NCI-H1105 (cell line): ENCODE data around the gene UBN2.
"Not testable (repeated sequence)": the region's sequence is repeated elsewhere in the genome, so short reads cannot be mapped to it uniquely, and the experiment has no call there.

Source experiments
- DNase-seq: peaks from one replicate; lab custom pipeline; 2025; lab: John Stamatoyannopoulos, UW

Gene UBN2

DNA sequence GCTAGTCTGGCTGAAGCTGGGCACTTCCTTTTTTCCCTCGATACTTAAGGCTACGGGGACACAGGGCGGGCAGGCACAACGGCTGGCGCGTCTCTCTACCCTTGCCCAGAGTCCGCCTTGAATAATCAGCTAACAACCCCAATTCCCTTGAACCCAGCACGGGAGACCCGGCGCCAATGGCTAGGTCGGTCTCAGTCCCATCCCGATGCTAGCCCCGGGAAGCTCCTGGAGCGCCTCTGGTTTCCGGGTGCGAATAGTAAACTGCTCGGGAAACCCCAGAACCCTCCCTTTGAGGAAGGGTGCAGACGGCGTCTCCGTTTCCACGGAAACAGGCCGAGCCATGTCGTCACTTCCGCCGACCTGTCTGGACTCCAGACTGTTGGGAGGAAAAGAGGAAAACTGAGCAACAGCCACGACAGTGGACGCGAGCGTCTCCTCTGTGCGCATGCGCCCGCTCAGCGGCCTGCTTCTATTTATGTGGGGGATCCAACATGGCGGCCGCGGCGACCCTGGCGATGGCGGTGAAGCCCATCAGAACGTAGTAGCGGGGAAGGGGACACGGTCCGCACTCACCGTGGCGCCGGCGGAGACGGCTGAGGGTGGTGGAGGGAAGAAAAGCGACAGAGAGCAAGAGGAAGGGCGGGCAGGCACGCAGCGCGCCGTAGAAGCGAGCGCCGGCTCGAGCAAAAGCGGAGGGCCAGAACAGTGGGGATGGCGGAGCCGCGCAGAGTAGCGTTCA lies at the start of gene UBN2:
TSS of gene UBN2 (plus strand) at position 464 of the 739 bp plus-strand sequence. CDS start at position 712, 248 bp downstream.
- peak; percentile 96 for DNase-seq

DNA sequence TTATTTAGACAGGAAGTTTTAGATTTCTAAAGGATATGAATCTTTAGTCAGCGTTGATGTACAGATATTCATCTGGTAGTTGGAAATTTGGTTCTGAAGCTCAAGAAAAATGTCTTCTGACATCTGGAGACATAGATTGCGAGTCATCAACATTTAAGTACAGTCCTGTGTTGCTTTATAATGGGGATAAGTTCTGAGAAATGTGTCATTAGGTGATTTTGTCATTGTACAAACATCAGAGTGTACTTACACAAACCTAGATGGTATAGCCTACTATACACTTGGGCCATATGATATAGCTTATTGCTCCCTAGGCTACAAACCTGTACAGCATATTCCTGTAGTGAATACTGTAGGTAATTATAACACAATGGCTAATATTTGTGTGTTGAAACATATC lies 49.6 kb upstream of the UBN2 start:
- DNase-seq, result no peak

DNA sequence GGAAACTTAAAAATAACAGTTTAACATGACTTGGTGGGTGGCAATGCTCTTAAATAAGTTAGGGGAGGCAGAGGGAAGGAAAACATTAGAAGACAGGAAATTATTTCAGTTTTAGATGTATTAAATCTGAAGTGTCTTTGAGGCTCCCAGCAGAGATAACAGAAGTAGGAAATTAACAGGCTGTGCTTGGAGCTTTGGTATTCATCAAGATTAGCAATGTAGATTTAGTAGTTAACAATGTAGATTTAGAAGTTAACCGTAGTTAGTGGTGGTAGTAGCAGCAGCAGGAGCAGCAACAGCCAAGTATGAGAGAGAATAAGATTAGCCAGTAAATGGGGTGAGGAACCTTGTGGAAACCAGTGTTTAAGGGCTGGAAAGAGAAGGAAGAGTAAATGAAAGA lies 48.7 kb upstream of the UBN2 start:
- no peak for DNase-seq

DNA sequence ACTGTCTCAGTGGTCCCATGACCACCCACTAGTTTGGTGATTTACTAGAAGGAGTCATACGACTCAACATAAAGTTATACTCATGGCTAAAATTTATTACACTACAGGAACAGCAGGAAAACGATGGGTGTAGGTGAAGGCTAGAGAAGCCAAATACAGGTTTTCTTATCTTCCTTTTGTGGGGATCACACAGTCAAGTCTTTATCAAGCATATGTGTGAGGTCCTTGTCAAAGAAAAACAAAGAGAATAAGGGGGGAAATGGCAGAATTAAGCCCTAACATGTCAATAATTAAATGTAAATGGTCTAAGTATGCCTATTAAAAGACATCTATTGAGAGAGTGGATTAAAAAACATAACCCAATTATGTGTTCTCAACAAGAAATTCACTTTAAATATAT lies 47.8 kb upstream of the UBN2 start:
- DNase-seq, result no peak

DNA sequence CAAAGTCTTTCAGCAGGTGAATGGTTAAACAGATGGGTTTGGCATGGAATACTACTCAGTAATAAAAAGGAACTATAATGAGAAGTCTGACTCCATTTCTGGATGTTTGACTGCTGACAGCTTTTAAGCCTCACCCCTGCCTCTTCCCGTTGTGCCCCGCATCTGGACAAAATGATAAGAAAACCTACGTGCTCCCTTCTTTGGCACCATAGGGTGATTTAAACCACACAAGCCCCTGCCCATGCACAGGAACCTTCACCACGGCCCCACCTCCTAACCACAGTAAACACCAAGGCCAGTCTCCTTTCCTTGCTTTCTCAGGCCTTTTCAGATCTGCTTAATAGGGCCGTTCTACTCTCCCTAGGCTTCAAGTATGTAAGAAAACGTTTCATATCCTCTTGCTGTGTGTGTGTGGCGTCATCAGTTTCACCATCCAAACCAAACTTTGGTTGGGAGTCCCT lies 47.1 kb upstream of the UBN2 start:
- no peak for DNase-seq

DNA sequence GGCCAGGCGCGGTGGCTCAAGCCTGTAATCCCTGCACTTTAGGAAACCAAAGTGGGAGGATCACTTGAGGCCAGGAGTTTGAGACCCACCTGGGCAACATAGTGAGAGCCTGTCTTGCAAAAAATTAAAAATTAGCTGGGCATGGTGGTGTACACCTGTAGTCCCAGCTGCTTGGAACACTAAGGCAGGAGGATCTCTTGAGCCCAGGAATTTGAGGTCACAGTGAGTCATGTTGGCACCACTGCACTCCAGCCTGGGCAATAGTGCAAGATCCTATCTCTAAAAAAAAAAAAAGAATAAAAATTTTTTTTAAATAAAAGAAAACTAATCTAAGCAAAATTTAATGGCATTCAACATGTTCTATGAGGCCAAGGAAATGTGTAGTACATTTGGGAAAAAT lies 44.9 kb upstream of the UBN2 start:
- no peak for DNase-seq

DNA sequence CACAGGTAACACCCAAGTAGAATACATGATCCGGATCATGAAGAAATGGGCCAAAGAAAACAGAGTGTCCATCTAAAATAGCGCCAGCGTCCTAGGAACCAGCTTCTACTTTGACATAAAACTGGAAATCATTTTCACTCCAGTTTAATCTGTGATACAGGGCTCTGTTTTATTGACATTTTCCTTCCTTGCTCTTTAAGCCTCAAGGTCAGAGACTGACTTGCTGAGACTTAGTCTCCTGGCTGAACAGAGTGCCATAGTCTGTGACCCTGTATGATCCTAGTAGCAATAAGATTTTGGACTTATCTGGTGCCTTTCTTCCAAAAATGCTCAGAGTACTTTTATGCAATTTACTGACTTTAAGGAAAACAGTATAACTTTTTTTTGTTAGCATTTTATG lies 41.7 kb upstream of the UBN2 start:
- DNase-seq, result no peak

DNA sequence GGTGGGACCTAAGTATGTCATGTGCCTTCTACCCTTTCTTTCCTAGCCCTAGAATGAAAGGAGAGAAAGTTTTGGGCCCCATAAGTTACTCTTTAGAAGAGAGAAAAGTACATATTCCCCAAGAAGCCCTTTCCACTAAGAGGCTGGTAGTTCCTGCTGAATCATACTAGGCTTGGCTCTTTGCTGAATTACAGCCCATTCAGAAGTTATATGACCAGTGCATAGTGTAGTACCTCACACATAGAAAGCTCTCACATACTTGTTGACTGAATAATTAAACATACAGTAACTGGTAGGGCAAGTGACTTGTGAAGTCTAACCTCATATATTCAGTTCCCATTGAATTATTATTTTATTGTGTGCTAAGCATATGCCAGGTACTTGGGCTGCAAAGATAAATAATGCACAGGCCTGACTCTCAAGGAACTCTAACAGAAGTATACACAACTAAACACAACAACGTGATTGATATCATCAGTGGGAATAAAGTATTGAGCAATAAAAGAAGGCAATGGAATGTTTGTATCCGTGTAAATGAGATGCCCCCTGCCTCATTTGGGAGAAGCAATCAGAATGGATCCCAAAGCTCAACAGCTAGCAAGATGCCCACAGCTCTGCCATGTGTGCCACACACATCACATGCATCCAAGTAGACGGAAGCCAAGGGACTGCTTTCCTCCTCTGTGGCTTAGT lies 38.9 kb upstream of the UBN2 start:
- DNase-seq, result no peak

DNA sequence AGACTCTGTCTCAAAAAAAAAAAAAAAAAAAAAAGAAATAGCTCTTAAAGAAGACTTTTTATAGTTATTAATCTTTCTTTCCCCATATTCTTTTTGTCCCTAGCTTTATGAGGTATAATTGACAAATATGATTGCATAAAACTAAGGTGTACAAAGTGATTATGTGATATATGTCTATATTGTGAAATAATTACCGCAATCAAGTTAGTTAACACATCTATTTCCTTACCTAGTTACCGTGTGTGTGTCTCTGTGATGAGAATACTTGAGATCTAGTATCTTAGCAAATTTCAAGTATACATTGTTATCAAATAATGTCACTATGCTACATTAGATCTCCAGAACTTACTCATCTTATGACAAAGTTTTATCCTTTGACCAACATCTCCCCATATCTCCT lies 30.7 kb upstream of the UBN2 start:
- DNase-seq, result no peak

DNA sequence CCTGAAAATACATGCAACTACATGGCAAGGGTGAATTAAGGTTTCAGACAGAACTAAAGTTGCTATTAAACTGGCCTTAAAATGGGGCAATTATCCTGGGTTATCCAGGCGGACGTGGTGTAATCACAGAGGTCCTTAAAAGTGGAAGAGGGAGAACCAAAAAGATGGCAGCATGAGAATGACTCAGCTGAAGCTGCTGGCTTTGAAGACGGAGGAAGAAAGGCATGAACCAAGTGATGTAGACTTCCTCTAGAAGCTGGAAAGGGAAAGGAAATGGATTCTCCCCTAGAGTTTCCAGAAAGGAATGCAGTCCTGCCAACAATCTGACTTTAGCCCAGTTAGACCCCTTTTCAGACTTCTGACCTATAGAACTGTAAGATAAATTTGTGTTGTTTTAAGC lies 27.0 kb upstream of the UBN2 start:
- no peak for DNase-seq

DNA sequence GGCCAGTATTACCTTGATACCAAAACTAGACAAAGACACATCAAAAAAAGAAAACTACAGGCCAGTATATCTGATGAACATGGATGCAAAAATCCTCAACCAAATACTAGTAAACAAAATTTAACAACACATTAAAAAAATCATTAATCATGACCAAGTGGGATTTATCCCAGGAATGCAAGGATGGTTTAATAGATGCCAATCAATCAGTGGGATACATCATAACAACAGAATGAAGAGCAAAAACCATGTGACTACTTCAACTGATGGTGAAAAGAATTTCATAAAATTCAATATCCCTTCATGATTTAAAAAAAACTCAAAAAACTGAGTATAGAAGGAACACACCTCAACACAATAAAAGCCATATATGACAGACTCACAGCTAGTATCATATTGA lies 25.2 kb upstream of the UBN2 start:
- no peak for DNase-seq

DNA sequence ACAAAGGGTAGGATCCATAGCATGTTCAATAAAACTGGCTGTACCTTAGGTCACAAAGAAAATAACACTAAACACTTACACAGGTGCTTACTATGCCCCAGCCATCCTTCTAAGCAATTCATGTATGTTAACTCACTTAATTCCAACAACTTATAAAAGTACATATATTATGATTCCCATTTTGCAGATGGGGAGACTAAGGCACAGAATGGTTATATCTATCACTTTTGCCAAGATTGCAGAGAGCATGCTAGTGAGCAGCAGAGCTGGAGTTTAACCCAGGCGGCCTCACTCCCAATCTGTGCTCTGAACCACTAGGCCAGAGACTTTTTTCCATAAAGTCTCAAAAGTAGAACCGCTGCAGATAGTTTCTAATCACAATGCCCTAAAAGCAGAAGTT lies 18.9 kb upstream of the UBN2 start:
- DNase-seq, result no peak

DNA sequence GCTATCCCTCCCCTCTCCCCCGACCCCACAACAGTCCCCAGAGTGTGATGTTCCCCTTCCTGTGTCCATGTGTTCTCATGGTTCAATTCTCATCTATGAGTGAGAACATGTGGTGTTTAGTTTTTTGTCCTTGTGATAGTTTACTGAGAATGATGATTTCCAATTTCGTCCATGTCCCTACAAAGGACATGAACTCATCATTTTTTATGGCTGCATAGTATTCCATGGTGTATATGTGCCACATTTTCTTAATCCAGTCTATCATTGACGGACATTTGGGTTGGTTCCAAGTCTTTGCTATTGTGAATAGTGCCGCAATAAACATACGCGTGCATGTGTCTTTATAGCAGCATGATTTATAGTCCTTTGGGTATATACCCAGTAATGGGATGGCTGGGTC lies 17.5 kb upstream of the UBN2 start:
- not testable (repeated sequence) for DNase-seq

DNA sequence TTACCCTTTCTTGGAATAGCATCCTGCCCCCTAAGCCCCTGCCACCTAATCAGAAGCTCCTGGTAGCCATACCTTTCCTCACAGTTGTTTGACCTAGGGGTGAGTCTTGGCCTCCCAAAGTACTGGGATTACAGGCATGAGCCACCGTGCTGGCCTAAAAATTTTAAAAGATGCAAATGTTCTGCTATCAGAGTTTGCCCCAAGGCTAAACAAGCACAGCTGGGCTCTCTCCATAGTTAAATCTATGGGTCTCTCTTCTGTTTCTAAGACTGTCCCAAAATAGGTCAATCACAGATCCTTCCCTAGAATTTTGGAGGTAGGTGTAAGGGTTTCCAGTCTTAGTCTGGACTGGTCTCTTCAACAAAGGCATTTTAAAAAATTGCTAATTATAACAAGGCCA lies 12.9 kb upstream of the UBN2 start:
- no peak for DNase-seq

DNA sequence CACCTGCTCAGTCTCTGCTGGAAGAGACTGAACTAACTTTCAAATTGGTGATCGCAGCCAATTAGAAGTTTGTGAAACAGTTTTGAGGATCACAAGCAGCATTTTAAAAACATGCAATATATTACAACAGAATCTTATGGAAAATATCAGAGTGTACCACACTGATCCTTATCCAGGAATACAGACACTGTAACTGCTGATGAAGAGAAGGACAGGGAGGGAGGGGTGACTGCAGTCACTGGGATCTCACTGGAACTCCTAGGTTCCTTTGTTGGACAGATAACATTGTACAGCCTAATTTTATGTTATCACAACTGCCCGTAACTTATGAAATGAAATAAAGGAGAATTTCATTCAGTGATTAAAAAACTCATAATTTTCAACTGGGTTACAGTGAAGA lies 6.8 kb upstream of the UBN2 start:
- no peak for DNase-seq

DNA sequence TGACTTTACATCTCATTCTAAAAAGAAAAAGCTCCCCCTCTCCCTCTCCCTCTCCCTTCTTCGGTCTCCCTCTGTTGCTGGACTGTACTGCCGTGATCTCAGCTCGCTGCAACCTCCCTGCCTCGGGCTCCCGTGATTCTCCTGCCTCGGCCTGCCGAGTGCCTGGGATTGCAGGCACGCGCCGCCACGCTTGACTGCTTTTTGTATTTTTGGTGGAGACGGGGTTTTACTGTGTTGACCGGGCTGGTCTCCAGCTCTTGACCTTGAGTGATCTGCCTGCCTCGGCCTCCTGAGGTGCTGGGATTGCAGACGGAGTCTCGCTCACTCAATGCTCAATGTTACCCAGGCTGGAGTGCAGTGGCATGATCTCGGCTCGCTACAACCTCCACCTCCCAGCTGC lies 6.2 kb upstream of the UBN2 start:
- DNase-seq, result not testable (repeated sequence)

DNA sequence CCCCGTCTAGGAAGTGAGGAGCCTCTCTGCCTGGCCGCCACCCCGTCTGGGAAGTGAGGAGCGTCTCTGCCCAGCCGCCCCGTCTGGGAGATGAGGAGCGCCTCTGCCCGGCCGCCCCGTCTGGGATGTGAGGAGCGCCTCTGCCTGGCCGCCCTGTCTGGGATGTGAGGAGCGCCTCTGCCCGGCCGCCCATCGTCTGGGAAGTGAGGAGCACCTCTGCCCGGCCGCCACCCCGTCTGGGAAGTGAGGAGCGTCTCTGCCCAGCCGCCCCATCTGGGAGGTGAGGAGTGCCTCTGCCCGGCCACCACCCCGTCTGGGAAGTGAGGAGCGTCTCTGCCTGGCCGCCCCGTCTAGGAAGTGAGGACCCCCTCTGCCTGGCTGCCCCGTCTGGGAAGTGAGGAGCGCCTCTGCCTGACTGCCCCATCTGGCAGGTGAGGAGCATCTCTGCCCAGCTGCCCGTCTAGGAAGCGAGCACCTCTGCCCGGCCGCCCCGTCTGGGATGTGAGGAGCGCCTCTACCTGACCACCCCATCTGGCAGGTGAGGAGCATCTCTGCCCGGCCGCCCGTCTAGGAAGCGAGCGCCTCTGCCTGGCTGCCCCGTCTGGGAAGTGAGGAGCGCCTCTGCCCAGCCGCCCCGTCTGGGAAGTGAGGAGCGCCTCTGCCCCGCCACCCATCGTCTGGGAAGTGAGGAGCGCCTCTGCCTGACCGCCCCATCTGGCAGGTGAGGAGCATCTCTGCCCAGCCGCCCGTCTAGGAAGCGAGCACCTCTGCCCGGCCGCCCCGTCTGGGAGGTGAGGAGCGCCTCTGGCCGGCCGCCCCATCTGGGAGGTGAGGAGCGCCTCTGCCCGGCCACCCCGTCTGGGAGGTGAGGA lies 5.5 kb upstream of the UBN2 start:
- DNase-seq, result not testable (repeated sequence)

DNA sequence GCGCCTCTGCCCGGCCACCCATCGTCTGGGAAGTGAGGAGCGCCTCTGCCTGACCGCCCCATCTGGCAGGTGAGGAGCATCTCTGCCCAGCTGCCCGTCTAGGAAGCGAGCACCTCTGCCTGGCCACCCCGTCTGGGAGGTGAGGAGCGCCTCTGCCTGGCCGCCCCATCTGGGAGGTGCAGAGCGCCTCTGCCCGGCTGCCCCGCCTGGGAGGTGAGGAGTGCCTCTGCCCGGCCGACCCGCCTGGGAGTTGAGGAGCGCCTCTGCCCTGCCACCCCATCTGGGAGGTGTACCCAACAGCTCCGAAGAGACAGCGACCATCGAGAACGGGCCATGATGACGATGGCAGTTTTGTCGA lies 4.9 kb upstream of the UBN2 start:
- DNase-seq, result not testable (repeated sequence)

DNA sequence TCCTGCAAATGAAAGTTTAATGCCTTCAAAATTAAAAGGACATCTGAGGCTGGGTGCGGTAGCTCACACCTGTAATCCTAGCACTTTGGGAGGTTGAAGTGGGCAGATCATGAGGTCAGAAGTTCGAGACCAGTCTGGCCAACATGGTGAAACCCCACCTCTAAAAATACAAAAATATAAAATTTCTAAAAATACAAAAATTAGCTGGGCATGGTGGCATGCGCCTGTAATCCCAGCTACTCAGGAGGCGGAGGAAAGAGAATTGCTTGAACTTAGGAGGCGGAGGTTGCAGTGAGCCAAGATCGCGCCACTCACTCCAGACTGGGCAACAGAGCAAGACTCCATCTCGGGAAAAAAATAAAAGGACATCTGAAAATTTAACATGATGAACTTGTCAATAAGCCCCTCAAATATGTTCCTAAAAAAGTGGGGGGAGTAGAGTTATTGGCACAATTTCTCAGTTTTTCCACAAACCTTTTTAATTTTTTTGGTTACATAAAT lies 4.0 kb upstream of the UBN2 start:
- not testable (repeated sequence) for DNase-seq

DNA sequence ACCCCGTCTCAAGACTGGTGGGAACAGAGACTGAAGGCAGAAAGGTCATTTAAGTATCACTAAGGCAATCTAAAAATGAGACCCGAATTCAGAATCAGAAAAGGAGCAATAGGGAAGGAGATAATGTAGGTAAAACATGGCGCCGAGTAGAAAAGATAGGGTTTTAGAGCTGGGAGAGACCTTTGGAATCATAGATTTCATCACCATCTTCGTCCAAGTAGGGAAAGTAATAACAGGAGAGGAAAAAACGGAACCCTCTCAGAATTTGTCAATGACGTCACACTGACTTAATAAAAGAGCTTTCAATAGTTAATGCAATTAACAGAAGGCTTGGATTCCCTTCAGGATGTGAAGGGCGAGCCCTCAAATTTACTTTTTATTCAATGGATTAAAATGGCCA lies 1.0 kb upstream of the UBN2 start:
- DNase-seq, result no peak

DNA sequence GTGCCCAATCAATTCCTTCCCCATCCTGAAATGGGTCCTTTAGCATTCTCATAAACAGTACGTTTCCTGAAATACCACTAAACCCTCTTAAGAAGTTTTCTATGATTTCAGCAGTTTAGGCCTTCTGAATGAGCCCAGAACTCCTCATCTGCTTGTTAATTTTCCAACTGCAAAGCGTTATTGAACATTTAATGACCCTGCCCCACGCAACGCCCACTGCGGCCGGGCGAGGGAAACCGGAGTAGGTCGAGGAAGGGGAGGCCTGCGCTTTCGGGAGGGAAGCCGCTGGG lies 608 bp upstream of the UBN2 start:
- DNase-seq, result no peak

DNA sequence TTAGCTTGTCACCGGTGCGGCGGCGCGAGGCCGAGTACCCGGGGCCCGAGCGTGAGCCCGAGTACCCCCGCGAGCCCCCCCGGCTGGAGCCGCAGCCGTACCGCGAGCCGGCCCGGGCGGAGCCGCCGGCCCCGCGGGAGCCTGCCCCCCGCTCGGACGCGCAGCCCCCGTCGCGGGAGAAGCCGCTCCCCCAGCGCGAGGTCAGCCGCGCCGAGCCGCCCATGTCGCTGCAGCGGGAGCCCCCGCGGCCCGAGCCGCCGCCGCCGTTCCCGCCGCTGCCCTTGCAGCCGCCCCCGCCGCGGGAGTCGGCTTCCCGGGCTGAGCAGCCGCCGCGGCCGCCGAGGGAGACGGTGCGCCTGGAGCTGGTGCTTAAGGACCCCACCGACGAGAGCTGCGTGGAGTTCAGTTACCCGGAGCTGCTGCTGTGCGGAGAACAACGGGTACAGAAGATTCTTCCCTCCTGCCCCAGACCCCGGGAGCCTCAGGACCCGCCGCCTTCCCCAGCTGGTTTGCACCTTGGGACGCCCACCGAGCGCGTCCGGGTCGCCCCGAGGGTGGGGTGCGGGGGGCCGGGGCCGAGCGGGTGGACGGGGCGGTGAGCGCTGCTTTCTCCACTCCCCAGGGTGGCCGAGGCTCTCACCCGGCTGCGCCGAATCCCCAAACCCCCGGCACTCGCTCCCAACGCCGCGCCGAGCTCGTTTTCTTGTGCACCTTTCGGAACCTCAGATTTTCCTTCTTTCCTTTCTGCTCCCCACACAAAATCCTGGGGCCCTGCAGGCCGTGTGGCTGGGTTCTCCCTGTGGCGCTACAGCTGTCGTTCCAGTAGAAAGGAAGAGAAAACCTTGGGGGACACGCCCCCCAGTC lies 708 bp downstream of the UBN2 start:
- DNase-seq, result peak; percentile 15
